Mesendoderm (in vitro differentiated cells): ENCODE results near the gene PHF21A.

Experiments used
- DNase-seq: peaks from one replicate; pipeline ENCODE4 v3.0.0; 2013
- H2AK5ac ChIP-seq: 2 replicates; pipeline ENCODE4 v1.6.1; 2013; ENCODE audit warnings: low read length, inconsistent platforms
- H2BK120ac ChIP-seq: 2 replicates; pipeline ENCODE4 v1.6.1; 2013; ENCODE audit warnings: low read depth, mild to moderate bottlenecking, low read length, moderate library complexity, mixed read lengths
- H2BK15ac ChIP-seq: replicated peaks from 2 replicates; pipeline ENCODE4 v1.6.1; 2013; ENCODE audit warnings: low read depth, mild to moderate bottlenecking, moderate library complexity
- H2BK5ac ChIP-seq: 2 replicates; pipeline ENCODE4 v1.6.1; 2013; ENCODE audit warnings: low read length, inconsistent platforms
- H3K18ac ChIP-seq: 2 replicates; pipeline ENCODE4 v1.6.1; 2013; ENCODE audit warnings: mild to moderate bottlenecking, low read length, mixed read lengths
- H3K23ac ChIP-seq: one replicate; pipeline ENCODE4 v1.6.1; 2013; ENCODE audit warnings: low read length
- H3K27ac ChIP-seq: 2 replicates; pipeline ENCODE4 v1.5.1; 2013; ENCODE audit warnings: low read depth, mild to moderate bottlenecking, inconsistent platforms, low read length, moderate library complexity
- H3K27me3 ChIP-seq: 2 replicates; pipeline ENCODE4 v1.6.1; 2013; ENCODE audit warnings: low read length, control low read depth, mild to moderate bottlenecking, inconsistent platforms; ENCODE audit not compliant: insufficient read depth, poor library complexity
- H3K36me3 ChIP-seq: 2 replicates; pipeline ENCODE4 v1.6.1; 2013; ENCODE audit warnings: low read length, inconsistent platforms; ENCODE audit not compliant: control insufficient read depth, insufficient read depth
- H3K4ac ChIP-seq: one replicate; pipeline ENCODE4 v1.6.1; 2013; ENCODE audit warnings: low read depth, mild to moderate bottlenecking, low read length, moderate library complexity
- H3K4me1 ChIP-seq: 2 replicates; pipeline ENCODE4 v1.6.1; 2013; ENCODE audit warnings: low read depth, low read length, inconsistent platforms; ENCODE audit not compliant: control insufficient read depth
- H3K4me2 ChIP-seq: 2 replicates; pipeline ENCODE4 v1.6.1; 2013; ENCODE audit warnings: low read length
- H3K4me3 ChIP-seq: 2 replicates; pipeline ENCODE4 v1.5.1; 2013; ENCODE audit warnings: mild to moderate bottlenecking, low read length
- H3K56ac ChIP-seq: one replicate; pipeline ENCODE4 v1.6.1; 2013; ENCODE audit warnings: low read length
- H3K79me1 ChIP-seq: 2 replicates; pipeline ENCODE4 v1.6.1; 2013; ENCODE audit warnings: low read length, inconsistent platforms
- H3K79me2 ChIP-seq: 2 replicates; pipeline ENCODE4 v1.6.1; 2013; ENCODE audit warnings: mild to moderate bottlenecking, low read length; ENCODE audit not compliant: control insufficient read depth, insufficient read depth
- H3K9ac ChIP-seq: 2 replicates; pipeline ENCODE4 v1.6.1; 2013; ENCODE audit warnings: low read length, inconsistent platforms
- H4K5ac ChIP-seq: one replicate; pipeline ENCODE4 v1.6.1; 2013; ENCODE audit warnings: low read length
- H4K8ac ChIP-seq: one replicate; pipeline ENCODE4 v1.6.1; 2013; ENCODE audit warnings: low read depth, mild to moderate bottlenecking, control low read depth, low read length, moderate library complexity
- WGBS: extraction: QIAGEN DNeasy Blood & Tissue Kit; methylation state at CpG from one replicate; pipeline ENCODE4 v1.1.7; 2013; ENCODE audit warnings: low lambda C conversion rate, missing lambda C conversion rate; ENCODE audit not compliant: insufficient coverage; ENCODE audit errors: extremely low coverage; 5-methylcytosine and 5-hydroxymethylcytosine counted together

PHF21A gene

GRCh38 chr11:45948356-45948755, 172.9 kb downstream of the PHF21A start:
- H3K4me3 ChIP-seq: no peak overlapping the region
- H2BK120ac ChIP-seq: no peak overlapping the region
- H4K5ac ChIP-seq: no peak overlapping the region
- H3K56ac ChIP-seq: no peak overlapping the region
- H3K9ac ChIP-seq: no peak overlapping the region
- no peak overlapping the region for H2BK15ac ChIP-seq
- no peak overlapping the region for H3K27ac ChIP-seq
- H4K8ac ChIP-seq: no peak overlapping the region
- H3K4me1 ChIP-seq: no peaks in the 10 kb centered on the region
- no peak overlapping the region for H3K23ac ChIP-seq
- no peak overlapping the region for H3K4me2 ChIP-seq
- H3K79me1 ChIP-seq: no peaks in the 10 kb centered on the region
- no peak overlapping the region for H2AK5ac ChIP-seq
- H2BK5ac ChIP-seq: no peak overlapping the region
- no peak for DNase-seq
- no peak overlapping the region for H3K18ac ChIP-seq
- no peaks in the 10 kb centered on the region for H3K27me3 ChIP-seq
- WGBS: no CpG with 5 or more reads among the region's 3 CpGs
- H3K79me2 ChIP-seq: no peaks in the 10 kb centered on the region
- H3K4ac ChIP-seq: no peak overlapping the region
- no peaks in the 10 kb centered on the region for H3K36me3 ChIP-seq

GRCh38 chr11:45947885-45948284, 173.4 kb downstream of the PHF21A start:
- Histone ChIP-seq H3K27me3 (no peaks in the 10 kb centered on the region), H2BK15ac (no peak overlapping the region), H3K18ac (no peak overlapping the region), H3K79me1 (no peaks in the 10 kb centered on the region), H3K4ac (no peak overlapping the region), H3K4me1 (no peaks in the 10 kb centered on the region), H3K79me2 (no peaks in the 10 kb centered on the region), H2BK120ac (no peak overlapping the region), H4K8ac (no peak overlapping the region), H3K4me3 (no peak overlapping the region), H4K5ac (no peak overlapping the region), H3K4me2 (no peak overlapping the region), H3K9ac (no peak overlapping the region), H2BK5ac (no peak overlapping the region), H3K23ac (no peak overlapping the region), H3K36me3 (no peaks in the 10 kb centered on the region), H2AK5ac (no peak overlapping the region), H3K56ac (no peak overlapping the region), H3K27ac (no peak overlapping the region)
- WGBS: no CpG with 5 or more reads among the region's 1 CpG
- DNase-seq: no peak

GRCh38 chr11:45945397-45945999, 175.8 kb downstream of the PHF21A start:
- no peak overlapping the region for H3K23ac ChIP-seq
- no peak overlapping the region for H3K27ac ChIP-seq
- H2AK5ac ChIP-seq: no peak overlapping the region
- H3K79me1 ChIP-seq: no peaks in the 10 kb centered on the region
- H2BK120ac ChIP-seq: no peak overlapping the region
- DNase-seq: no peak
- no peak overlapping the region for H2BK5ac ChIP-seq
- no peaks in the 10 kb centered on the region for H3K36me3 ChIP-seq
- no peak overlapping the region for H3K4ac ChIP-seq
- H3K27me3 ChIP-seq: no peaks in the 10 kb centered on the region
- no peak overlapping the region for H3K9ac ChIP-seq
- H3K79me2 ChIP-seq: no peaks in the 10 kb centered on the region
- no peak overlapping the region for H3K56ac ChIP-seq
- H4K5ac ChIP-seq: no peak overlapping the region
- no CpG with 5 or more reads among the region's 3 CpGs for whole genome bisulfite sequencing
- H3K4me1 ChIP-seq: no peaks in the 10 kb centered on the region
- H3K4me3 ChIP-seq: no peak overlapping the region
- H3K18ac ChIP-seq: no peak overlapping the region
- no peak overlapping the region for H2BK15ac ChIP-seq
- no peak overlapping the region for H3K4me2 ChIP-seq
- no peak overlapping the region for H4K8ac ChIP-seq

- no peak overlapping the region for H2BK5ac ChIP-seq
- no peak overlapping the region for H3K4ac ChIP-seq
- no peak overlapping the region for H4K5ac ChIP-seq
- no peaks in the 10 kb centered on the region for H3K36me3 ChIP-seq
- WGBS: no CpG with 5 or more reads among the region's 4 CpGs
- no peak overlapping the region for H3K27ac ChIP-seq
- H4K8ac ChIP-seq: no peak overlapping the region
- H2AK5ac ChIP-seq: no peak overlapping the region
- DNase-seq: no peak
- no peak overlapping the region for H3K4me2 ChIP-seq
- H3K23ac ChIP-seq: no peak overlapping the region
- H3K4me1 ChIP-seq: no peaks in the 10 kb centered on the region
- H3K9ac ChIP-seq: no peak overlapping the region
- H3K56ac ChIP-seq: no peak overlapping the region
- H2BK120ac ChIP-seq: no peak overlapping the region
- H3K79me2 ChIP-seq: no peaks in the 10 kb centered on the region
- H3K4me3 ChIP-seq: no peak overlapping the region
- no peaks in the 10 kb centered on the region for H3K27me3 ChIP-seq
- H2BK15ac ChIP-seq: no peak overlapping the region
- no peak overlapping the region for H3K18ac ChIP-seq
- H3K79me1 ChIP-seq: no peaks in the 10 kb centered on the region
These were observed 178.9 kb downstream of the PHF21A start for GRCh38 chr11:45942381-45942780.

- no peaks in the 10 kb centered on the region for H3K79me1 ChIP-seq
- no peak overlapping the region for H2BK15ac ChIP-seq
- H3K56ac ChIP-seq: no peak overlapping the region
- no peak overlapping the region for H3K4me3 ChIP-seq
- H2BK120ac ChIP-seq: no peak overlapping the region
- no CpG with 5 or more reads among the region's 4 CpGs for WGBS
- H3K18ac ChIP-seq: no peak overlapping the region
- H3K27me3 ChIP-seq: no peaks in the 10 kb centered on the region
- no peaks in the 10 kb centered on the region for H3K36me3 ChIP-seq
- H3K4me2 ChIP-seq: no peak overlapping the region
- H2AK5ac ChIP-seq: no peak overlapping the region
- H4K8ac ChIP-seq: no peak overlapping the region
- no peak overlapping the region for H3K27ac ChIP-seq
- no peaks in the 10 kb centered on the region for H3K79me2 ChIP-seq
- no peak overlapping the region for H4K5ac ChIP-seq
- DNase-seq: no peak
- no peak overlapping the region for H2BK5ac ChIP-seq
- no peak overlapping the region for H3K9ac ChIP-seq
- H3K23ac ChIP-seq: no peak overlapping the region
- H3K4ac ChIP-seq: no peak overlapping the region
- H3K4me1 ChIP-seq: no peaks in the 10 kb centered on the region
These were observed 180.0 kb downstream of the PHF21A start for GRCh38 chr11:45941285-45941684.

GRCh38 chr11:45939836-45940235, 181.4 kb downstream of the PHF21A start:
- no peaks in the 10 kb centered on the region for H3K36me3 ChIP-seq
- WGBS: no CpG with 5 or more reads among the region's 2 CpGs

More at GRCh38 chr11:45939836-45940235, 181.4 kb downstream of the PHF21A start:
- no peak overlapping the region for H3K9ac ChIP-seq
- no peaks in the 10 kb centered on the region for H3K4me1 ChIP-seq
- no peak overlapping the region for H3K56ac ChIP-seq
- no peak overlapping the region for H3K23ac ChIP-seq
- H3K79me2 ChIP-seq: no peaks in the 10 kb centered on the region
- no peak for DNase-seq
- H3K79me1 ChIP-seq: no peaks in the 10 kb centered on the region
- no peak overlapping the region for H4K5ac ChIP-seq
- no peak overlapping the region for H3K18ac ChIP-seq
- H2BK120ac ChIP-seq: no peak overlapping the region
- no peak overlapping the region for H4K8ac ChIP-seq
- H2BK15ac ChIP-seq: no peak overlapping the region
- no peak overlapping the region for H2BK5ac ChIP-seq
- H3K4me3 ChIP-seq: no peak overlapping the region
- H3K27me3 ChIP-seq: no peaks in the 10 kb centered on the region
- H3K4ac ChIP-seq: no peak overlapping the region
- no peak overlapping the region for H3K4me2 ChIP-seq
- H2AK5ac ChIP-seq: no peak overlapping the region
- no peak overlapping the region for H3K27ac ChIP-seq
